Astrocyte of the cerebellum (primary cell): ENCODE results near the gene MYLK.
A peak's percentile ranks its signal among the peaks of the same experiment; 100 is the strongest.

ENCODE experiments used
- DNase-seq: peaks from one replicate; pipeline ENCODE4 v3.0.0-alpha.2; 2011; ENCODE audit warnings: low read depth
- H3K4me3 ChIP-seq: 2 replicates; pipeline ENCODE4 v1.5.1; 2011; ENCODE audit warnings: mild to moderate bottlenecking, low read depth, low read length, moderate library complexity
- in situ Hi-C: cut with HindIII; loops from 2 replicates; pipeline ENCODE4 v1.10.0; 2017; ENCODE audit warnings: low sequenced_read_pairs
- TF ChIP-seq, protein P1 (sequence below): IDR thresholded peaks from 2 replicates; pipeline ENCODE4 v1.5.1; 2012; ENCODE audit warnings: low read length, low read depth, moderate library complexity, mild to moderate bottlenecking; ENCODE audit errors: missing control alignments

Gene MYLK

DNA sequence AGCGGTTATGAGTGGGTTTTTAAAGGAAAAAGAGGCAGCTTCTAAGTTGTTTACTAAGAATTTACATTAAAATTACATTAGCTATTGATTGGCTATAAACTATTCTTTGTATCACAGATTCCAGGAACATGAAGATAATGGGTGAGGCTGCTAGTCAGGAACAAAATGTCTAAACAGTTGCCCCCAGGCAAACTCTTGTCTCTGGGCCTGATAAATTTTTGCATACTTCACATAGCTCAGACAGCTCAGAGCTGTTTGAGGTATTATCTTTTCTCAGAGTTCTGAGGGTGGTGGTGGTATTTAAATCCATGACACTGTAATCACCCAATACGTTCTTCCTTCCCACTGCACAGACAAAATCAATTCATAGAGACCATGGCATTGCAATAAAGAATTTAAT lies 297.2 kb downstream of the MYLK start:
- DNase-seq: no peak
- in situ Hi-C loops: no loop called here
- no peak overlapping the region for H3K4me3 ChIP-seq
- TF ChIP-seq, protein P1, sequence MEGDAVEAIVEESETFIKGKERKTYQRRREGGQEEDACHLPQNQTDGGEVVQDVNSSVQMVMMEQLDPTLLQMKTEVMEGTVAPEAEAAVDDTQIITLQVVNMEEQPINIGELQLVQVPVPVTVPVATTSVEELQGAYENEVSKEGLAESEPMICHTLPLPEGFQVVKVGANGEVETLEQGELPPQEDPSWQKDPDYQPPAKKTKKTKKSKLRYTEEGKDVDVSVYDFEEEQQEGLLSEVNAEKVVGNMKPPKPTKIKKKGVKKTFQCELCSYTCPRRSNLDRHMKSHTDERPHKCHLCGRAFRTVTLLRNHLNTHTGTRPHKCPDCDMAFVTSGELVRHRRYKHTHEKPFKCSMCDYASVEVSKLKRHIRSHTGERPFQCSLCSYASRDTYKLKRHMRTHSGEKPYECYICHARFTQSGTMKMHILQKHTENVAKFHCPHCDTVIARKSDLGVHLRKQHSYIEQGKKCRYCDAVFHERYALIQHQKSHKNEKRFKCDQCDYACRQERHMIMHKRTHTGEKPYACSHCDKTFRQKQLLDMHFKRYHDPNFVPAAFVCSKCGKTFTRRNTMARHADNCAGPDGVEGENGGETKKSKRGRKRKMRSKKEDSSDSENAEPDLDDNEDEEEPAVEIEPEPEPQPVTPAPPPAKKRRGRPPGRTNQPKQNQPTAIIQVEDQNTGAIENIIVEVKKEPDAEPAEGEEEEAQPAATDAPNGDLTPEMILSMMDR: no peak

DNA sequence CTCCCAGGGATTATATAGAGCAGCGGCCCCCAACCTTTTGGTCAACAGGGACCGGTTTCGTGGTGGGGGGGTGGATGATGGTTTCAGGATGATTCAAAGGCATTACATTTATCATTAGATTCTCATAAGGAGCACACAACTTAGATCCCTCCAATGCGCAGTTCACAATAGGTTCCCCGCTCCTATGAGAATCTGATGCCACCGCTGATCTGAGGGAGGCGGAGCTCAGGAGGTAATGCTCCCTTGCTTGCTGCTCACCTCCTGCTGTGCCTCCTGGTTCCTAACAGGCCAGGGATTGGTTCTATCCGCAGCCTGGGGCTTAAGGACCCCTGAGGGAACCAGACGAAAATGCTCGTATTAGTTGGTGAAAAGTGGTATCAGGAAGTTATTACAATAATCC lies 298.0 kb downstream of the MYLK start:
- H3K4me3 ChIP-seq: peak overlapping the region; percentile 71
- TF ChIP-seq, protein P1: no peak
- in situ Hi-C loops: no loop called here
- no peak for DNase-seq

- peak; percentile 95 for DNase-seq
- TF ChIP-seq, protein P1: no peak
- H3K4me3 ChIP-seq: peak within 1 kb of the TSS; percentile 71
- in situ Hi-C loops: no loop called here
These were observed 298.9 kb downstream of the MYLK start, which contains the start of gene HACD2 for GRCh38 chr3:123584988-123585937. Gene HACD2, minus strand, starts transcription at chr3:123585053. Its CDS starts 26 bp downstream, at chr3:123585027.

- TF ChIP-seq, protein P1: no peak
- DNase-seq: no peak
- H3K4me3 ChIP-seq: peak overlapping the region; percentile 71
- in situ Hi-C loops: no loop called here
These were observed 299.7 kb downstream of the MYLK start for GRCh38 chr3:123584284-123584987.

GRCh38 chr3:123583561-123583960 lies 300.6 kb downstream of the MYLK start:
- no peak for DNase-seq
- TF ChIP-seq, protein P1: no peak
- H3K4me3 ChIP-seq: peak overlapping the region; percentile 71
- in situ Hi-C loops: no loop called here

DNA sequence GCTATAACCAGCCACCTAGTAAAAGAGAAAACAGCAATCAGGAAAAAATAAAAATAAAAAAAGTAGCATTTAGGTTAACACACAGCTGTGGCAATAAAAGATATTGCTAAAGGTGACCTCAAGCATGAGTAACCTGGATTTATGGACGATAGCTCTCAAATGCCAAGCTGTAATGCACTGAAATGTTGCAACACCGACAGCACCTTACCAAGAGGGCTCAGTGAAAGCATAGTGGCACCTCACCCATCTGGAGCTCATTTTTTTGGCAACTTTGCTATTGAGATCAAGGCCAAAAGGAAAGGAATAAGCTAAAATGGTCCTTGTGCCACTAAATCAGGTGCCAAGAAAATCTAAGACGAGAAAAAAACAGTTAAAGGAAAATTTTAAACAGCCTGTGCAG lies 301.8 kb downstream of the MYLK start:
- no peak for DNase-seq
- no peak overlapping the region for H3K4me3 ChIP-seq
- in situ Hi-C loops: no loop called here
- TF ChIP-seq, protein P1: no peak
